NCI-H446 treated with DMSO at 0.1 percent for 48 hours (cell line): Measurements from ENCODE around the gene TOB1.
"Not testable (repeated sequence)": the region's sequence is repeated elsewhere in the genome, so short reads cannot be mapped to it uniquely, and the experiment has no call there.

Experiments used
- DNase-seq: peaks from one replicate; lab custom pipeline; 2025; lab: John Stamatoyannopoulos, UW

The TOB1 gene

DNA sequence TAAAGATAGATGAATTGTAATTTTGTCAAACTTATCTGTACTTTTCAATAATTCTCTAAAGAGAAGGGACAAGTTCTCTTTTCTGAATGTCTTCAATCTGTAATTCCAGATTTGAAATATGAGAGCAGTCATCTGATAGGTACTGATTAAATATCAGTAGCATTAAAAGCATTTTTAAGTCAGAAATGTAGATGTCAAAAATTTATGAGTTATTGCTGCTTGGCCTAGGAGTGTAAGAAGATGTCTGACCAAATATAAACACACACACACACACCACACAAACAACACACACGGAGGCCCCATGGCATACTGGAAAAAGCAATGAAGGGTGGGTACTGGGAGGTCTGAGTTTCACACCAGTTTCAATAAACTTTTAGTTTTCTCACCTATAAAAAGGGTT lies 2.4 kb upstream of the TOB1 start:
- DNase-seq = no peak

DNA sequence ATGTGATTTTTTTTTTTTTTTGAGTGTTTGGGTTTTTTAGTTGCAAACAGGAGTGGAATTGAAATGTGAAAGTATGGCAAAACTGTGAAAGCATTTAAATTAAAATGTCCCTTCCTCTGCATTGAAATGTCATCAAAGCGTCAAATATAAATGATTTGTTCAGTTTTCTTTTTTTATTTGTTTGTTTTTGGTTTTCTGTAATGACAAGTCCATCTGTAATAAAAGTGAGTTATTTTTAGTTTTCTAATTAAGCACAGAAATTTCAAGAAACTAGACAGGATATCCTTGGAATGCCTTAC lies 1.9 kb upstream of the TOB1 start:
- no peak for DNase-seq

DNA sequence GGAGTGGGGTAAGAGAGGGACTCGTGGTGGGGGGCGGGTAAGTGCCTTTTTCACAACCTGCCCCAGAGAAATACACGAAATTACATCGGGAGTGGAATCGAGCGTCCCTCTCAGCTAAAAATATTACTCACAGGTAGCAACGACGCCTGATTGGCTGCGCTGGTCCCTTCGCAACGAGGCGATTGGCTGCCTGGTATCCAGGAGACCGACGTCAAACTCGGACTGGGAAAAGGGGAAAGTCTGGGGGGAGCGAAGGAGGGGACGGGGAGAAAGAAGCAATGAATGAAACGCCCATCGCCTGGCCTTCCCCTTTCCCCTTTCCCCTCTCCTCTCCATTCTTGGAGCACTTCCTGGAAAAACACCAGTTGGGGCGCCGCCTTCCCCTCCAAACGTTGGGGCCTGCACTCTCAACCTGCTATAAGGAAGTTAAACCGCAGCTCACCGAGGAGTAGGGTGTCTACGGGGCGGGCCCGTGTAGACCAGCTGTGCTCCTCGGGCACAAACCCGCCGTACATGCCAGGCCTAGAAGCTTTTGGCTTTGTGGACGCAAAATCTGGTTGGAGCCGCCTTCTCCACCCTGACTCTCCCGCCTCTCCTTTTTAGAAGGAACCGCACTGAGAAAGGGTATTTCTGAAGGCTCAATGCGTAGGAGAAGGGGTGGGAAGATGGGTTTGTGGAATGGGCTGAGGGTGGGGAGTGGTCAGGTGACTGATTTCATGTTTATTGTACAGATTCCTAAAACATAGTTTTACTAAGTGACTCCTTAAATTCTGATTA lies 1.4 kb upstream of the TOB1 start:
- peak; percentile 92 for DNase-seq

DNA sequence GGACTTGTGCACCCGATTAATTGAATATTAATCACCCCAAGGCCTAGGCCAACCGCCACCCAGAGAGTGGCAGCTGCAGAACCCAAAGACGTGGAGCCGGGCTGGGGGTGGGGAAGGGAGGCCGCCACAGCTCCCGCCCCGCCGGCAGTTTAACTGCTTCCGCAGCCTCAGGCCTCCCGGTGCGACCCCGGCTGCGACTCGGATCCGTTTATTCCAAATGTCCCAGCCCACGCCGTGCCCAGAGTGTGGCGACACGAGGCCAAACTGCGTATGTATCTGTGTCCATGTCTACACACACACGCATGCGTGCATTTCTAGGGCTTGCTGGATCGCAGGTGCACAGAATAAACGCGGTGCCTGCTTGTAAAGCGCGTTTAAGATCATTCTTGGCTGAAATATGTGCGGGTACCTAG lies 802 bp upstream of the TOB1 start:
- no peak for DNase-seq

DNA sequence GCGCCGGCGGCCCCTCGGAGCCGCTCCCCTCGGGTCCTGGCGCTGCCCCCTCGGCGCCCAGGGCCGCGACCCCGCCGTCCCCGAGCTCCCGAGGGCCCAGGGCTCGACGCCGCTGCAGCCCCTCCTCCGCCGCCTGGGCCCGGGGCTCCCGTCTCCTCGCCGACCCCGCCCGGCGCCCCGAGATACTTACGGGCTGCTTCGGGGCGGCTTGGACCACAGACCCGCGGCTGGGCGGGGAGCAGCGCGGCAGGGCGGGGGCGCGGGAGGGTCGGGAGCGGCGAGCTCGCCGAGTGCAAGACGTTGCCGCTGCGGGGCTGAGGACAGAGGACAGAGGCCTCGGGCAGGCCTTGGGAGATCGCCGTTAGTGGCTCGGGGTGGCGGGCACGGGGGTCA lies 290 bp downstream of the TOB1 start:
- DNase-seq = no peak

DNA sequence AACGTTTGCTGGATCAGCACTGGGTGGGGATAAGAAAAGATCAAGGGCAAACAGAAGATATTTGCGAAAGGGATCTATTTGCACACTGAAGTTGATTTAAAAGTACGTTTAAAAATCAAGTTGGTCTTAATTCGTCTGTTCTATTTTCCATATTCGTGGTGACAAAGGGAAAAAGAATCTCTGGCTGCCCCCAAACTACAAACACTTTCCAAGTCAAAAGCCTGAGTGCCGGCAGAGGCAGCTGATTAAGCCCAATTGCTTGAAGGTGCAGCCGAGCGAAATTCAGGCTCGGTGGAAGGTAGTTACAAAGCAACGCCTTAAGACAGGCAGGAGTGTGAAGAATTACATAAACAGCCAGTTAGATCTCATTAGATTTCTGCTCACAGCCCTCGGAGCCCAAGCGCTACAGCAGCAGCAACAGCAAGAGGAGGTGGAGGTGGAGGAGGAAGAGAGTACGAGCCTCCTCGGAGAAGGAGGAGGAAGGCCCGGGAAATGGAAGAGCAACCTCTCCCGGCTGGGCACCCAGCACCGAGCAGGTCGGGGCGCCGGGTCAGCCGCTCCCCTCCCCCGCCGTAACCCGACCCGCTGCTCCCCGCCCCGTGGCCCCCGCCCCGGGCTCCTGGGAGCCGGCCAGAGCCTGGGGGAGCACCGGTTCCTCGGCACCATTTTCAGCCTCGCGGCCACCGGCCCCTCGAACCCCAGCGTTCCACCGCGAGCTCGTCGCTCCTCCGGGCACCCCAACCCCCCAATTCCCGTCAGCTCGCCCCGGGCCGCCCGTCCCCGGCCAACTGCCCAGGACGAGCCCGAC lies 890 bp downstream of the TOB1 start:
- no peak for DNase-seq

DNA sequence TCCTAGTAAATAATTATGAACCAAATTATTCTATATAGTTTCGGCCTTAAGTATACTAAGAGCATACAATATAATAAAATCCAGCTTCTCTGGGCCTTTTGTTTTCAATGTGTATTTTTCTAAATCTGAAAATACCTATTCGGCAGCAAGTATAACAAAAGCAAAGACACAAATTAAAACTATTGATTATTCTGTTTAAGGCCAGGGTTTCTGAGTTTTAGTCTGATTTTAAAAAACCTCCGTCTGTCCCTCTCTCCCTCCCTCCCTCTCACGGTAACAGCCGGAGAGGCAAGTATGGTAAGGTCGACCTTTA lies 1.5 kb downstream of the TOB1 start:
- DNase-seq = no peak

DNA sequence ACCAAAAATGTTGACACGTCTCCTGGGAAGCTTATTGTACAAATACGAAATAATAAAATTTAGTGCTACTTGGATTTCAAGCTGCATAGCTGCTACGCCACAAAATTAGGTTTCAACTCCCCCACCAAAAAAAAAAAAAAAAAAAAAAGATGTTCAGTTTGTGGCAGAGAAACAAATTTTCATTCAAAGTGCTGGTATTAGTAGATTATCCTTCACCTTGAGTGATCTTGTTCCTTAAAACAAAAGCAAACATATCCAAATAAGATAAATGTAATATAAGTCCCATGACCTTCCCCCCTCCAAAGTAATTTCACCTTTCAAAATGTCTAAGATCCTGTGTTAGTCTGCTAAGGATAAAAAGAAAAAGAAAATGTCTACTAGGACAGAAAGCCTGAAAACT lies 2.2 kb downstream of the TOB1 start:
- DNase-seq = no peak

DNA sequence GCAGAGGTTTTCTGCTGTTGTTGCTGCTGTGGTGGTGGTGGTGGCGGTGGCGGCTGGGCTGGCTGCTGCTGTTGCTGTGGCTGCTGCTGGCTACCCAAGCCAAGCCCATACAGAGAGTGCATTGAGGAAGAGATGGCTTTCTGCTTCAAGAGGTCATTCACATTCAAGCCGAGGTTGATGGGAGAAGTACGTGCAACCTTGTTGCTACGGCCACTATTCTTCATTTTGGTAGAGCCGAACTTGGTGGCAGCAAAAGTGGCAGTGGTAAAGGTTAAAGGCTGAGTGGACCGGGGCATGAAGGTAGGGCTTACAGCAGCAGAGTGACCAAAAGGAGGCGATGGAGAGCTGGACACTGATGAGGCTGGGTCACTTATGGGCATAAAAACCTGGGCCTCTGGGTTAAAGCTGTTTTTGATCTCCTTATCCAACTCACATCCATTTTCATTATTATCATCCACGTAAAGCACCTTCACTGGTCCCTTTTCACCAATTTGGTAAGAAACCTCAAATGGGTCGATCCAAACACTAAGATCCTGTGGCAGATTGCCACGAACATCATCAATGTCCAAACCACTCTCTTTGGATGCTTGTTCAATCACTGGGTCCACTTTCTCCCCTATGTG lies 2.8 kb downstream of the TOB1 start:
- DNase-seq = no peak

DNA sequence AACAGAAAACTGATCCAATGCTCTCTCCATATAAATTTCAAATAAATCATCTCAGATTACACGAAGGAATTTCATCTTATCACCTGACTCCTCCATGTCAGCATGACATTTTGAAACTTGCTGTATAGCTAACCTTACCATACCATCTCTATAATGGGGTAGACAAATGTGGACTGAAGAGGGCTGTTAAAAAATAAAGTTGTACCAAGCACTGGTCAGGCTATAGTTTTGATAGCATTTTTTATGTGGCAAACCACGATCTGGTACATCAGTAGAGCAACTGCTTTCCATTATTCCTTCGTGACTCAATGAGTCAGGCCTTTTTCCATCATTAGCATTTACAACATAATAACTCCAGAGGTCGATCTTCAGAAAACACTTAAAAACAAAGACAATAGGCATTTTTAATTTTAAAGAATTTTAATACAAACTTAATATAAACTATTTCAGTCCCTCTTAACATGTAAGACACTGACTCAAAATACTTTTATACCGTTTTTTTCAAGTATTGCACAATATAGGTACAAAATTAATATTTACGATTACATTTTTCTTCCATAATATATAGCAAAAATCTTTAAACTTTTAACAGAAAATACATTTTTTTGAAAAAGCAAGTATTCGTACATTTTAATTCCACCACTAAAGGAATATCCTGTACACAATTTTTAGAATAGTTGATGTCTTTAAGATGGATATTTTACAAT lies 4.2 kb downstream of the TOB1 start:
- no peak for DNase-seq

DNA sequence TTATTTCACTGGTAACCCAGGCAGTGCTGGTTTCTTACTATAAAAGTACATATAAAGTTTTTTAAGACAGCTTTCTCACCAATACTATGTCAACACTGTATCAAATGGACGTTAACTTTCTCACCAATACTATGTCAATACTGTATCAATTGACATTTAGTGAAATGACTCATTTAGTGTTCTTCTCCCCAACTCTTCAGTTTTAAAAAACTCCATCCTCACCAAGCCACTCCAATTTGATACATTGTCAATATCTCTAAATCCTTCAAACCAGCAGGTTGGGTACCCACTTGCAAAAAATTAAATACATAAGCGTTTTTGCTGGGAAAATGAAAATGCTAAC lies 4.8 kb downstream of the TOB1 start:
- DNase-seq = no peak

DNA sequence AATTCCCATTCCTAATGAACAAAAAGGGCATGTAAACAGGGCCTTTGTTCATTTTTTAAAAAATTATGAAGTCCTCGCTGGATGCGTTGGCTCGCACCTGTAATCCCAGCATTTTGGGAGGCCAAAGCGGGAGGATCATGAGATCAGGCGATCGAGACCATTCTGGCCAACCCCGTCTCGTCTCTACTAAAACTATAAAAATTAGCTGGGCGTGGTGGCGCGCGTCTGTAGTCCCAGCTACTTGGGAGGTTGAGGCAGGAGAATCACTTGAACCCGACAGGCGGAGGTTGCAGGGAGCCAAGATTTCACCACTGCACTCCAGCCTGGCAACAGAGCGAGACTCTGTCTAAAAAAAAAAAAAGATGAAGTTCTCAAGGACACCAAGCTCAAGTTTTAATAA lies 6.4 kb downstream of the TOB1 start:
- not testable (repeated sequence) for DNase-seq

DNA sequence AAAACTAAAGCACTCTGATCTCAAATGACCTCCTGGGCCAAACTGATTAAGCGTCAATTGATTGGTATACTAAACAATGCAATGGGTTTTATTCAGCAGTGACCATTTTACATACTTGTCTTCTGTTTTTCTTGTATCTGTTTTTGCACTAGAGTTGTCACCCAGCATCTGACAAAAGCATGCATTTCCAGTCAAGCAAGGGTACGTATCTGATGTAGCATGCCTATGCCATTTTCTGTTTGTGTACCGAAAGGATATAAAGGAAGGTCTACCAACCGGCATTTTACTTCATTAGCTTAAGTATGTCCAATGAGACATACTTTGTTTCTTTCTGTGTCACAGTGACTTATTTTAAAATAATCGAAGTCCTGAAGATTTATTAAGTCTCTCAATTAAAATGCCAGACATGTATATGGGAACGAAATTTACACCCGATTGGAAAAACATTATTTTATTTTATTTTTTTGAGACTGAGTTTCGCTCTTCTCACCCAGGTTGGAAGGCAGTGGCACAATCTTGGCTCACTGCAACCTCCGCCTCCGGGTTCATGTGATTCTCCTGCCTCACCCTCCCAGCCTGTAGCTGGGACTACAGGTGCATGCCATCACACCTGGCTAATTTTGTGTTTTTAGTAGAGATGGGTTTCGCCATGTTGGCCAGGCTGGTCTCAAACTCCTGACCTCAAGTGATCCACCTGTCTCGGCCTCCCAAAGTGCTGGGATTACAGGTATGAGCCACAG lies 7.5 kb downstream of the TOB1 start:
- no peak for DNase-seq

DNA sequence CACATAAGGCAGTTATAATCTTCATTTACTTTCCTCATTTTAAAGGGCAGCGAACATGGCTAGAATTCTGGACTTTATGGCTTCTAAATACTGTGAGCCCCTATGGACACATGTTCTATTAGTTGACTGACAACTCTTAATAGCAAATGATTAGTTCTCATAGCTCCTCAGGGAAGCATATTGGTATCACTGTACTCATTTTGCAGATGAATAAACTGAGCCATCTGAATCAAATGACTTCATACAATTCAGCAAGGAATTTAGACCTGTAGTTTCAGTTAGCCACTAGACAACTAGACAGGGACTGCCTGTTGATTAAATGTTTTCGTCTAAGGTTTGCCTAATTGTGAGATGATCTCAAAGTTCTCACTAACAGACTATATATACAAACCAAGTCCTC lies 9.7 kb downstream of the TOB1 start:
- DNase-seq = no peak

DNA sequence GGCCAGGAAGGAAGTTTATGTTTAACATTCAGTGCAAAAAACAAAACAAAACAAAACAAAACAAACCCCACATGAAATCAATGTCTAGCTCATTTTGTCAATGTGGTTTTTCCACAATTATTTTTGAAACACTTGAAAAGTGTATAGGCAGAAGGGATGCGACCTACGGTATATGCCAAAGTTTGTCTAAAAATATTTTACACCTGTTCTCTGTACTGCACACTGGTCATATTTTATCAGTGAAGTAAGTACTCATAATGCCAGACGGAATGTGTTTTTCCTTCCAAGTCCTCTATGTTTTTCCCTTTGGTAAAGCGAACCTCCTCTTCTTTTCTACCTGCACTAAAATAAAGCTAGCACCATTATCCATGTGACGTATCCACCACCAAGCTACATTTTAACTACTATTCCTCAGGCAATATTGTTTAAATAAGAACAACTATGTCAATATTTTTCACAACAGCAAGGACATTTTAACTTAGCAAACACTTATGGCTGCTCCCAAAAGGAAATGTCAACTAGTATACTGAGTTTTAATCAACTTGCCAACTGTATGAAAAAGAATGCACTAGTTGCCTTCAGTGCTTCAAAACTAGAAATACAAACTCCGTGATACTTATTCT lies 10.3 kb downstream of the TOB1 start:
- no peak for DNase-seq

DNA sequence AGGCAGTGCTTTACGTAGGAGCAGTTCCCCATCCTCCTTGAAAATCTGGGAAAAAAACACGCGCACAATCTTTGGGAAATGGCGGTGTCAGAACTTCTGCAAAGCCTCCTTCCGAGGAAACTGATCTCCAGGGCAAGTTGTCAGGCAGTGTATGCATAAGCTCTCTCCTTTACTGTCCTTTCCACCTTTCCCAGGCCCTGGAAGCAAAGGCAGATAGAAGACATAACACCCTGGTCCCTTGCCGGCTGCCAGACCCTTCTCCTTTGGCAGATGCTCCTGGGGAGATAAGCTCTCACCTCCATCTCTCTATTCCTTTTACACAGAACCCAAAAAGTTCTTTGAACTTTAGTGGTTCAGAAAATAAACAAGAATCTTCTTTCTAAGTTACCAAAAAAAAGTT lies 12.4 kb downstream of the TOB1 start:
- DNase-seq = no peak

DNA sequence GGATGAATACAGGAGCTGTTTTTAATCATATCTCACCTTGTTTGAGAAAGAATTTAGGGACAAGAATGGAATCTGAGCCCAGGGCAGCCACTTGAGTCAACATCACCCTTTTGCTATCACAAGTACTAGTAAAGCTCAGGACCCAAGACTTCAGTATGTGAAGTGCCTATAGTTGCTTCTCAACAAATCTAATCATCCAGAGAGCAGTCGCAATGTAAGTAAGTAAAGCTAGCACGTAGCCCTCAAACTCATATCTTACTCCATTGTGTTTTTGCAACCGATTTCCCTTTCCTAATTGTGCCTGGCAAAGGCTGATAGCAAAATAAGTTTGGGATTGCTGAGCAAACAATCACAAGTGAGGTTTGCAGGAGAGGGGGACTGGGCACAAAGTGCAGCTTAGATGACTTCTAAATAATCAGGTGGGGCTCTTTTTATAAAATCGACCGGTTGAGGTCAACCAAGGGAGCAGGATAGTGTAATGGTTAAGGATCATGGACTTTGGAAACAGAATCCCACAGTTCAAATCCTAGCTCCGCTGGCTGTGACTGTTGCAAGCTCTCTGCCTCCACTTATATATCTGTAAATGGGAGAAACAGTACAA lies 13.0 kb downstream of the TOB1 start:
- no peak for DNase-seq

DNA sequence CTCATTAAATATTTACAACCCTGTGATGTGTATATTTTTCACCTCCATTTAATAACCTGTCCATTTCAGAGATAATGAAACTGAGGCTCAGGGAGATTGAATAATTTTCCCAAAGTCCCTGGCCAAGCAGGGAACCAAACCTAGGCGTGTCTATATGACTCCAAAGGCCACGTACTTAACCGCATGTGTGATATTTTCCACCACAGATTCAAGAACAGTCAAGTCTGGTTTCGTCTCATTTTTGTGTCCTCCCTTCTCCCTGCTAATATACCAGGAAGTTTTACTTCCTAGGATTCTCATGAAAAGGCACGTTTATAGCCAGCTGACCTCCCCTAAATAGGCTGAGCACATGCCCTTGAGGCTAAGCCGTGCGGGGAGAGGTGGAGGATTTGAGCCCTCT lies 15.5 kb downstream of the TOB1 start:
- no peak for DNase-seq

DNA sequence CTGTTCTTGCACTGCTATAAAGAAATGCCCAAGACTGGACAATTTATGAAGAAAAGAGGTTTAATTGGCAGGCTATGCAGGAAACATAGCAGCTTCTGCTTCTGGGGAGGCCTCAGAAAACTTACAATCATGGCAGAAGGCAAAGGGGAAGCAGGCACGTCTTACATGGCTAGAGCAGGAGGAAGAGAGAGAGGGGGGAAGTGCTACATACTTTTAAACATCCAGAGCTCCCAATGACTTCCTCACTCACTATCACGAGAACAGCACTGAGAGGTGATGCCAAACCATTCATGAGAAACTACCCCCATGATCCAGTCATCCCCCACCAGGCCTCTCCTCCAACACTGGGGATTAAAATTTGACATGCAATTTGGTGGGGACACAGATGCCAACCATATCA lies 17.4 kb downstream of the TOB1 start:
- DNase-seq = no peak

DNA sequence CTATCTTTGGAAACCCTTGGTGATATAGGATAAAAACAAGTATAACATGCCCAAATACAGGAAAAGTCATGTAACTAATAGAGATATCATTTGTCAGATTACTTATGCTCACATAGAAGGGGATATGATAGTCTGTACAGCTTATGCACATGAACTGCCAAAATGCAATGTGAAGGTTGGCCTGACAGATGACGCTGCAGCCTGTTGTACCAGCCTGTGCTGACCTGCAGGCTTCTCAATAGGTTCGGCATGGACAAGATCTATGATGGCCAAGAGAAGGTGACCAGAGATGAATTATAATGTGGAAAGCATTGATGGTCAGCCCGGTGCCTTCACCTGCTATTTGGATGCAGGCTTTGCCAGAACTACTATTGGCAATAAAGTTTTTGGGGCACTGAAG lies 18.1 kb downstream of the TOB1 start:
- DNase-seq = no peak

DNA sequence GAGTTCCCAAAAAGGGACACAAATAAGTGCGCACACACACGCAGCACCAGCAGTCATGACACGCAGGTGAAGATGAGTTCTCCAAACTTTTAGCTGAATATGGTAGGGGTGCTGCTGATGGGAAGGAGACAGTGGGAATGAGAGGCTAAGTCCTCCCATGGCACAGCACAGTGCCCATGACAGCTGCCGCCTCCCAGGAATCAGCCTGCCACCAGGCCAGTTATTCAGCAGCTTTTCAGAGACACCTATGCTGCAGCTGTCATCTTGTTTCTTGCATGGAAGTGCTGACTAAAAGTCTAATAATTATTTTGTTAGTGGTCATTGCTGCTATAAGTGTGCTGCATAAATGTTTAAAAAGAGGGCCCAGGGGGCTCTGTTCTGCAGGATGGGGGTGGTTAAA lies 18.6 kb downstream of the TOB1 start:
- DNase-seq = no peak
